GM19438 (cell line): ENCODE data around the gene GPR171.
"Not testable (repeated sequence)": the region's sequence is repeated elsewhere in the genome, so short reads cannot be mapped to it uniquely, and the experiment has no call there.

ENCODE experiments used
- ATAC-seq: cut with Tn5 transposase; IDR thresholded peaks from one replicate; pipeline ENCODE4 v1.9.1; 2021; ENCODE audit warnings: low read depth; ENCODE audit not compliant: unreplicated experiment

The GPR171 gene

GRCh38 chr3:151182349-151183079 is 20.5 kb downstream of the GPR171 start:
- no peak for ATAC-seq

DNA sequence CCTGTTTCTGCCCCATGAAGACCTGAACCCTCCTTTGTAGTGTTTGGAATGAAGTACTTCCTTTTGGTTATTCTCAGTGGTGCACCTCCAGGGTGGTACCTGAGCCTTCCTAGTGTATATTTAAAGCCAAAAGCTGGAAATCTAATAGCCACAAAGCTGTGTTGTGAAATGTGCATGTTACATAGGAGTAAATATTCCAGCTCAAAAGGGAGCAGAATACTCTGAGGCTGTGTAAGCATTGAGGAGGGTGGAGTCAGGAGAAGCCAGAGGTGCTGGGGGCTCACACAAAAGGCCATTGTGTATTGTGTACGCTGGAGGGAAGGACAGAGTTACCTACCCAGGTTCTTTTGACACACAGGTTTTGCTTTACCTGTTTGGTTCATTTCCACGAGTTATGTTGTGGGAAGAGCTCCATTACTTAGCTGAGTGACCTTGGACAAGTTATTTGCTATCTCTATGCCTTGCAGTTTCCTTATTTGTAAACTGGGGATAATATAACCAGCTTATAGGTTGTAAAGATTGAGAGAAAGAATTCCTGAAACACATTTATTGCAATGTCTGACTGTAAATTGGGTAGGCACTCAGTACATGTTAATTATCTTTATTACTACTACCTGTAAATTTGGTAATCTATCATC is 24.7 kb downstream of the GPR171 start:
- ATAC-seq = no peak

DNA sequence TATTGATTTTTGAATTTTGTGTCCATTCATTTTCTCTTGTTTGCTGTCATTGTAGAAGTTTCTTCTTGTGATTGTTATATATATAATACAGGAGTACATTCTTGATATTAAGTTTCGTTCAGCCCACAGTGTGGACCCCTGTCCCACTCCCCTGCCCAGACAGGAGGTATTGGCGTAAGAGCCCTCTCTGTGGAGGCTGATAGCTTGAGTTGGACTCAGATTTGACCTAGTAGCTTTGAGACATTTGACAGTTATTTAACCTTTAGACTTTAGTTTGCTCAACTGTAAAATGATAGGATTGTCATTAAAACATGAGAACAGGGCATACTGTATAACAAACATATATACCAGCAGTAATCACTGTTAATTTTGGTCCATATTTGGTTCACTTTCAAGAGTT is 27.1 kb downstream of the GPR171 start:
- ATAC-seq = no peak

GRCh38 chr3:151174351-151174750 is 28.7 kb downstream of the GPR171 start:
- ATAC-seq = no peak

GRCh38 chr3:151171145-151171757 is 31.8 kb downstream of the GPR171 start:
- ATAC-seq = peak; percentile 73

- not testable (repeated sequence) for ATAC-seq
Observed at GRCh38 chr3:151169948-151170679, 32.9 kb downstream of the GPR171 start.

DNA sequence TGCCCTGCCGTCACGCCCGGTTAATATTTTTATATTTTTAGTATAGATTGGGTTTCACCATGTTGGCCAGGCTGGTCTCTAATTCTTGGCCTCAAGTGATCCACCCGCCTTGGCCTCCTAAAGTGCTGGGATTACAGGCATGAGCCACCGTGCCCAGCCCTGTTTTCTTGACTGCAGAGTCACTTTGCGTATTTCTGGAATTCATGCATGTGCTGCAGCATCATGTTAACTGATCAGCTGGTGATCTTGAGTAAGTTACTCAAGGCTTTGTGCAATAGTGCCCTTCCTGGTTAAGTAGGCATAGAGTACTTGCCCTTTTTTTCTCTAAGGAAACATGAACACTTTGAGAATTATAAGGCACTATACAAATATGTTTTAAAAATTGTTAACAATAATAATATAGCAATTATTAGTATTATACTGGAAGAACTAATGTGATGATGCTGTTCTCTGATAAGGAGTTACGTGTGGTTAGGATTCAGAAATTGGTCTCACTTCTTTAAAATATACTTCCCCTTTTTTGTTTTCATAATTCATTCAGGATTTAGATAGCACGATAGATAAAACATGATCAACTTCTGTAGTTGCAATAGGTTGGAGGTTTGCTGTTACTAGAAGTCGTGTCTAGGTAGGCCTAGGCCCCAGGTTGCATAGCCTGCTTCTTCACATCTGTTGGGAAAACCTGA is 33.6 kb downstream of the GPR171 start:
- no peak for ATAC-seq

DNA sequence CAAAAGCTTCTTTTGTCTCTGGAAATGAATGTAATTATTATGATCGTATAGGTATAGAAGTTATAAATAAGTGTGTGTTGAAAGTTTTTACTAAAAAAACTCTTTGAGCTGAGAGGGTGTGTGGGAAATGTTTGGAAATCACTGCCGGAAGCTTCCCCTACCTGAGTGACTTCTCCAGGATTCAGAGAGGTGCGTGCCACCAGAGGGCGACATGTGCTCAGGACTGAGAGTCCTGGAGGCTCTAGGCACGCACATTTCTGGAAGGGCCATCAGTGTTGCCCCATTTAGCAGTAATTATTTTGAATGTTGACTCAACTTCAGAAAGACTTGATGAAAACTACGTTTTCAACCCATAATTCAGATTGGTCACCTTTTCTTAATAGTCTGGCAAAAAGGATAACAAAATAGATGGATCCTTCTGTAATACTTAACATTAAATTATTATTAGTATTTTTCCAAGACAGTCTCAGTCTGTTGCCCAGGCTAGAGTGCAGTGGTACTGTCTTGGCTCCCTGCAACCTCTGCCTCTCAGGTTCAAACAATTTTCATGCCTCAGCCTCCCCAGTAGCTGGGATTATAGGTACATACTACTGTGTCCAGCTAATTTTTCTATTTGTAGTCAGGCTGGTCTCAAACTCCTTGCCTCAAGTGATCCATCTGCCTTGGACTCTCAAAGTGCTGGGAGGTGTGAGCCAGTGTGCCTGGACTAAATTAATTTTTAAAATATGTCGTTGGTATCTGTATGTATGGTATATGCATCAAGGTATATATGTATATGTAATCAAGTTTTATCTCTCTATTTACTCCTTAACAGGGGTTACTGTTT is 34.5 kb downstream of the GPR171 start:
- no peak for ATAC-seq

DNA sequence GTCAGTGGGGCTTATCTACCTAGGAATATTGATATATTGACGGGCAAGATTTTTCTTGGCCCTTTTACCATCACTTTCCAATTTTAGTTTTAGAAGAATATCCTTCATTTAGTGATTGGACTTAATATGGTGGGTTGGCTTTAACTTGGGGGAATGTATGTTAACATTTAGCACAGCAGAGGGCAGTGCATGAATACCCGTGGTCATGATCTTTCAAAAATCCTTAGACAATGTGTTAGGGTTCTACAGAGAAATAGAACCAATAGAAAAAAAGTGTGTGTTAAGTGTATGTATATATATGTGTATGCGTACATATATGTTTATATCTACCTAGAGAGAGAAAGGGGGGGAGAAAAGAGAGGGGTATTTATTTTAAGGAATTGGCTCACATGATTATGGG is 36.9 kb downstream of the GPR171 start:
- no peak for ATAC-seq

GRCh38 chr3:151165226-151165625 is 37.8 kb downstream of the GPR171 start:
- ATAC-seq = no peak

GRCh38 chr3:151159806-151160205 is 43.2 kb downstream of the GPR171 start:
- ATAC-seq = no peak

GRCh38 chr3:151156618-151157216 is 46.3 kb downstream of the GPR171 start:
- no peak for ATAC-seq

DNA sequence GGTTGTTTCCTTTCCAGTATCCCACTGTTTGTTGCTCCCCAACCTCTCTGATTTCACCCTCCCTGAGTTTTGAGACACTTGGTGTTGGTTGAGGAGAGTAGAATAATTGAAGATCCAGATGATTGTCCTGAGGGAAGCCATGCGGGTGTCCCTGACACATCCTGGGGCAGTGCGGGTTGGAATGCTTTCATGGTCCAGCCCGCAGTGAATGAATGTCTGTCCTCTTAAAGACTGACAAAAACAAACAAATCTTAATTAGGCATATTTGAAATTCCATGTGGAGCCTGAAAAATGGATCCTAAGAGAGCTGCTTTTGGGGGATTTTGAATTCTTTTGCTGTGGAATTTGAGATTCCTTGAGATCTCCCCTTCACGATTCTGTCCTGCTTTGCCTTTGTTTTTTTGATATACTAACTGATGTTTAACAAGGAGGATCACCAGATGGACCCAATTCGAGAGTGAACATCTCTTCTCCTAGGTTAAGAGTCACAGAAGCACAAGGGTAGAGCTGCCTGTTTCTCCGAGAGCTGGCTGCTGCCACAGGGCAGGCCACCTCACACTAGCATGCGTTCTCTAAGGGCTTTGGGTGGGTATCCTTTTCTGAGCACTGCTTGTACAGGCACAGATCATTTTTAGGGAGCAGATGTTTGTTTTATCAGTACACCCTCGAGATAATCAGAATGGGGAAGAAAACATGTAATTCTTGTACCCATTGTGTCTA is 47.4 kb downstream of the GPR171 start:
- no peak for ATAC-seq

DNA sequence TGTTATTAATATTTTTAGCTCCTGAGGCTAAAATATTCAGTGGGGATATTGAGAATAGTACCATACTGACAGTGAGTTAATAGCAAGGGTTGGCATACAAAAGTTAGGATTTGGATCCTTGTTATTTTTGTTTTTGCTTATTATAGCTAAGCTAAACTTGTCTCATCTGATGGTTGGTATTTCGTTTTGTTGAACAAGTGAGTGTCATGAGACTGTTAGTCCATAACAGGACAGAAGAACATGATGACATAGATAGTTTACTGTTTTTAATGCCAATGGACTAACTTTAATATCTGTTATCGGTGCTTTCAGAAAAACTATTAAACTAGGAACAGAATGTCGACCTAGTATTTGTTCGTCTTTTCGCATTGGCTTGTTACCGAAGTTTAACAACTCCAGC is 48.5 kb downstream of the GPR171 start:
- no peak for ATAC-seq

DNA sequence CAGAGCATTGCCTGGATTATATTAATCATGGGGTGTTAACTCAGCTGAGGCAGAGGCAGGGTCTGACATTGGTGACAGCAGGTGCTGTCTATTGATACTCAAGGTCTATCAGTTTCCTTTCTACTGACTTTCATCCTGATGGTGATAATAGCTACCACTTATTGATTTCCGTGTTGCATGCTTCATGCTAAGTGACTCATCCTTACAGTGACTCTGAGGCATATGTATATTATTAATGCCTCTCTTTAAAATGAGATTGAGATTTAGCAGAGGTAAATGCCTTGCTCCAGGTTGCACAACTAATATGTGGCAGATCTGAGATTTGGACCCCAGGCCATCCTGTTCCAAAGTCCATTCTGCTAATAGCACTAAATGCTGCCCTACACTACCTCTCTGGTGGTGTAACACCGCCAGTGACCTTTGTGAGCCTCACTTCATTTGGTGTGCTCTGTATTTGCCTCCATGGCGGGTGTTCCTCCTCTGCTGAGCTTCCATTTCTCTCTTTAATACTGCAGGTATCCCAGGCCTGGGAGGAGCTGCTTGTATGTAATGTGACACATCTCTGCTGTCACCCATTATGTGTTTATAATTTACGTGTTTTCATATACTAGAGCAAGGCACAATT is 50.4 kb downstream of the GPR171 start:
- ATAC-seq = no peak
